Left ventricle myocardium superior (tissue), 1 donor: ENCODE measurements around the gene PKD1L1. TPM values are rescaled to one million over a fixed set of nuclear protein-coding genes. Genes with fewer than 3 reads are reported as not detected.
A peak's percentile ranks its signal among the peaks of the same experiment; 100 is the strongest.
"Not testable (repeated sequence)": the region's sequence is repeated elsewhere in the genome, so short reads cannot be mapped to it uniquely, and the experiment has no call there.

ENCODE experiments used
- ATAC-seq: fragments of 200-7000 bp; cut with Tn5 transposase; one replicate; pipeline ENCODE4 v1.9.1; 2020; ENCODE audit warnings: mild to moderate bottlenecking, moderate library complexity
- DNase-seq: peaks from one replicate; pipeline ENCODE4 v3.0.0-alpha.2; 2020
- intact Hi-C: fragments of 100-400 bp; cut with micrococcal nuclease; formaldehyde crosslinking; loops from one replicate; pipeline ENCODE4 v1.11.0; 2022
- total RNA-seq: library from RNA; stranded (reverse); fragmentation: NEBNext Ultra II Directional; extraction: Animal tissue kit (Norgen Biotek cat#: 25700); gene quantifications from one replicate; pipeline ENCODE4 v1.2.1, GENCODE V29; 2021
- donor health status: DM: no; HTN: yes; CAD: no; lungs with severe emphysema.

PKD1L1 gene
- total RNA-seq, 1 donor from 2014 or later = 2.8 TPM

DNA sequence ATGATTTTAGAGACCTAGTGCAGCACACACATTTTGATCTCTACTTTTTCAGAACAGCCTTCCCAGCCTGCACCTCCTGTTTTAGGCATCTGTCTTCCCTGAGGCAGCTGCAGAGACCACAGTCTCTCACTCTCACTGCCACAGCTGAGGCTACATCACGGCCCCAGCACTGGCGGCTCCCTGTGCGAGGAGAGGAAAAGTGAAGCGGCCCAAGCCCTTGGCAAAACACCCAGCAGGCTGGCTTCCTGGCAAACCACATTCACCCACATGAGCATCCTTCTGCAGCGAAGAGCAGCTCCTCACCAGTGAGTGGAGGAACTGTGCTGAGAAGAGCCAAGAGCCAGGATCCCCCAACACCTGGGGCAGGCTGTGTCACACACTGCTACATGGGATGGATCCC, 17.2 kb upstream of the PKD1L1 start:
- ATAC-seq = no peak
- intact Hi-C loops = no loop called here
- DNase-seq = no peak

DNA sequence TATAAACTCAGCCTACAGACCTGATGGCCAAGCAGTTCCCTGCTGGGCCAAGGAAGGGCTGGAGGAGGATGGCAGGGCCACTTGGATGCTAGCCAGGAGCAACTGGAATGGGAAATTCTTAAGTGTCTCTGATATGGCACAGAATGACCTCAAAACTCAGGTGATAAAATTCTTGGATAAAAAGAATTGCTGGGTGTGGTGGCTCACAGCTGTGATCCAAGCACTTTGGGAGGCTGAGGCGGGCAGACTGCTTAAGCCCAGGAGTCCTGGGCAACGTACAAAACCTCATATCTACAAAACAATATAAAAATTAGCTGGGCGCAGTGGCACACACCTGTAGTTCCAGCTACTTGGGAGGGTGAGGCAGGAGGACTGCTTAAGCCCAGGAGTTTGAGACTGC, 14.0 kb upstream of the PKD1L1 start:
- no peak for ATAC-seq
- no peak for DNase-seq
- intact Hi-C loops = no loop called here

DNA sequence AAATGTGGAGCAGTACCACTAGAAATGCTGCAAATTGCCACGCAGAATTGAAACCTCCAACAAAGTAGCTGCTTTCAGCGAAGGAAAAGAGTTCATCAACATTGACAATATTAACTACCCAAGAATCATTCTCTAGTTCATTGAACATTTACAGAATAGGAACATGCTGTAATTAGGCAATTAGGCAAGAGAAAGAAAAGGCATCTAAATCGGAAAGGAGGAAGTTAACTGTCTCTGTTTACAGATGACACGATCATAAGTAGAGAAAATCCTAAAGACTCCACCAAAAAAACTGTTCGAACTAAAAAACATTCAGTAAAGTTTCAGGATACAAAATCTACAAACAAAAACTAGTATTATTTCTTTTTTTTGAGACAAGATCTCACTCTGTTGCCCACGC, 8.9 kb upstream of the PKD1L1 start:
- ATAC-seq (no peak), DNase-seq (no peak)
- intact Hi-C loops = no loop called here

DNA sequence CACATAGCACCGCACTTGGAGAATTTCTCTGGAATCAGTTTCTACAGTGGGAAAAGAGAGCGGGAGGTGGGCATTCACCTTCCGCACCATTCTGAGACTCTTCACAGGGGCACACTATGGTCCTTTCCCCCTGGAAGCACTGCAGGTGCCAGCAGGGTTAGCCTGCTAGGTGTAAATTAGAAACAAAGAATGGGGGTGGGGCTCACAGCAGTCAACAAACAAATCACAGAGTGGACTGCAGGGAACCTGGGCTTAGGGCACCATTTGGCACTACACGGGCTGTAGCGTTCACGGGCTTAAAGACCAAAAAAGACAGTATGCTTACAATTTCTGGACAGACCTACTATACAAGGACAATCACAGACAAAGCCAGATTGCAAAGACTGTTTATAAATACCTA, 8.0 kb upstream of the PKD1L1 start:
- no peak for ATAC-seq
- intact Hi-C loops = no loop called here

DNA sequence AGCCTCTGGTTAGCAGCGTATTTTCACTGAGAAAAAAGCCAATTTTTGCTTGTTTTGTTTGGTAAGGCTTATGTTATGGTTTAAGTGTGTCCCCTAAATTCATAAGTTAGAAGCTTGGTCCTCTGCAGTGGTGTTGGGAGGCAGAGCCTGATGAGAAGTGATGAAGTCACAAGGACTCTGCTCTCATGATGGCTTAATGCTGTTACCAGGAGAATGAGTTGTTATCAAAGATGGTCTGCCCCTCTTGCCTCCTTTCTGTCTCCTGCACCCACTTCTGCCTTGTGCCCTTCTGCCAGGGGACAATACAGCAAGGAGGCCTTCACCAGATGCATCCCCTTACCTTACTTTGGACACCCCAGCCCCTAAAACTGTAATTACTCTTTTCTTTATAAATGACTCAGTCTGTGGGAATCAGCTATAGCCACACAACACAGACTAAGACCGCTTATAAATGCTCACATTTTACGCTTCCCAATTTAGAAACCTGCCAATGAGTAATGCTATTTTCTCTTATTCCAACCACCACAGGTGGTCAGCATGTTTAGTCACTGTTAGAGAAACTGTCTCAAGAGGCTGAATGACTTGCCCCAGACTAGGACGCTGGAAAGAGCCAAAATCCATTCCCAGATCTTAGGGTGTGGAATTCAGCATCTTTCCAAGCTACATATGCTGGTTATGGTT, 6.1 kb upstream of the PKD1L1 start:
- DNase-seq = no peak
- ATAC-seq = no peak
- intact Hi-C loops = no loop called here

More for the DNA sequence above, 8.0 kb upstream of the PKD1L1 start:
- DNase-seq = no peak

DNA sequence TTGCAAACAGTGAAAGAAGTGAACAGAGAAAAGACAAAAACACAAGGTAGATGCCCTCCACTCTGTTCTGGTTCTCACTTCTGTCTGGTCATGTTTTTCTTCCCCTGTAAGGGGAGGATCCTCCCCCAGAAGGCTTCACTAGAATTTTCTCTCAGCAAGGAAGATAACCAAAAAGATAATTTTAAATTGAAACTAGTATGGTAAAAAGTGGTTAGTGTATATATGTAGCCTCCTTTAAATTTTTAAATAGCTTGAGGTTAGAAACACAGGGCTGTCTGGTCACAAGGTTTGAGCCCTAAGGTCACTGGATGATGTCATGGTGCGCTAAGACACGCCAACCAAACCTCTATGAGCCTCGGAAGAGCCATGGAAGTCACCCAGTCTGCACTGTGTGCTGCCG, 5.6 kb upstream of the PKD1L1 start:
- no peak for DNase-seq
- intact Hi-C loops = no loop called here
- no peak for ATAC-seq

DNA sequence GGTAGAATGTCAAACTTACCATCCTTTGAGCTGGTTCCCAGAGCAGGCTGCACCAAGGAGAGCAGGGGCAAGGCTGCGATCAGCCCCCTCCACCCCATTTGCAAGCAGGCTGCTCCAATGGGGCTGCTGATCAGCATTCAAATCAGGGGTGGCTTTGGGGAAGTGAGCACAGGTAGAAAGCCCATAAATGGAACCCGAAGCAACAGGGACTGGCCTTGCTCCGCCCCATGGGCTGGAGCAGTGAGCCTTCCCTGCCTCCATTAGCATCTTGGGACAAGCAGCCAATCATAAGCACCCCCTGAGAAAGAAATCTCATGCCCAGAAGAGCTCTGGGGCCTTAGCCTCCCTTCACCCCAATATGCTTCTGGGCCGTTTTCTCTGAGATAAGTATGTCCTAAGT, 4.0 kb upstream of the PKD1L1 start:
- intact Hi-C loops = no loop called here
- no peak for ATAC-seq
- no peak for DNase-seq

DNA sequence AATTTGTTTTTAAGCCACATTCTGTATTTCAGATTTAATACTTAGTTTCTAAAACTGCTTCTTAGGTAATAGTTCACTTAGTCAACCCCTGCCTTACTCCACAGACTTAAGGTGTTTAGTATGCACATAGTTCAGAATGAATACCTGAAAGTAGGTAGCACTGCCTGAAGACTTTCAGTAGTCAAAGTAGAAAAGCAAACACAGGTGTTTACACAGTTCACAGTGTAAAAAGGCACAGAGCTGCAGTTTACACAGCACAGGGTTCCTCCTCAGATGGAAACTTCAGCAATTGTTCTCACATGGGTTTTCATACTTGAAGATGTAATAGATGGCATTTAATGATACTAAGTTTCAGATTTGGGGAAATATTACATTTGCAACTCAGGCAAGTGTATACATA, 3.1 kb upstream of the PKD1L1 start:
- no peak for ATAC-seq
- intact Hi-C loops = no loop called here
- no peak for DNase-seq

DNA sequence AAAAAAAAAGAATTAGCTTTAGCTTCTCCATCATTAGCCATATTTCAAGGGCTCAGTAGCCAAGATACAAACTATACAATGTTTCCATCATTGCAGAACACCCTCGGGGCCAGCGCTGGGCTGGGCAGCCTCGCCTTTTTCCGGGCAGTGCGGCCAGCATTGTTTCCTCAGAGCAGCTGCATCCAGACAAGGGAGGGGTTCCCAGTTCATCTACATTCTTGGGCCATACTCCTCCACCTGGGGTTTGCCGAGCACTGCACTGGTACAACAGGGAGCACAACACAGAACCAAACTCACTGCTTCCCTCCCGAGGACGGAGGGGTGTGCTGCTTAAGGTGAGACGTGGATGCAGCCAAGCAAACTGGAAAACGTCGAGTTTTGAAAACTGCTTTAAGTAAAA, 2.4 kb upstream of the PKD1L1 start:
- intact Hi-C loops = no loop called here
- ATAC-seq (peak; percentile 81), DNase-seq (peak; percentile 53)

DNA sequence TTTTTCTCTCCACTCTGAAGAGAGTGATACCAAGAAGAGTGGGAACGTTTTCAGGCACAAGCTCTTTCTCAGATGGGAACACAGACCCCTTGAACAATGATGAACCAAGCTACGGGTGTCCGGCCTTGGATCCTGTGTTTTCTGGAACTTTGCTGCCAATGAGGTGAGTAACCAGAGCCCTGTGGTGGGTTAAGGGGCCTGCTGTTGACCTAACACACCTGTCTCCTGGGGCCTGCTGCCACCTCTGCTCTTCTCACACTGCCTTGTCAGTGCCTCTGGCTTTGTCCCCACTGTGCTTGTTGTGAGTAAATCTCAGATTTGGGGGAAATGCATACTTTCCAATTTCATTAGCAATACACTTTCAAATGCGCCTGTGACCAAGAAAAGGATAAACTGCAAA, 1.4 kb upstream of the PKD1L1 start:
- intact Hi-C loops = loop anchor here (10.0 kb wide), 1 partner anchor 155 kb away; no protein-coding TSS in a partner anchor
- ATAC-seq (no peak), DNase-seq (no peak)

DNA sequence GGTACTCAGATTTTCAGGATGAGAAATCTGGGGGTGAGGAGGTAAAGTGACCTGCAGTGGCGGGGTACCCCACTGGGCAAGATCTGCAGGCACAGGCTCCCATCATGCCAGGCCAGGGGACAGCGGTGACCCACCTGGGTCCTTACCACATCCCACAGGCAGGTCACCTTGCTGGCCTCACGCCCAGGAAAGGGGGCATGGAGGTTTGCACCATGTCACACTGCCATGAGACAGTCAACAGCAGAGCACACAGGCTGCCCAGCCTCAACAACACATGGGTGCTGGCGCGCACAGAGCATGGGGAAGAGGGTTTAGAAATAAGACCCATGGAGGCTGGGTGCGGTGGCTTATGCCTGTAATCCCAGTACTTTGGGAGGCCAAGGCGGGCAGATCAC, 914 bp downstream of the PKD1L1 start:
- ATAC-seq = no peak
- intact Hi-C loops = loop anchor here (10.0 kb wide), 1 partner anchor 157 kb away; no protein-coding TSS in a partner anchor
- no peak for DNase-seq

DNA sequence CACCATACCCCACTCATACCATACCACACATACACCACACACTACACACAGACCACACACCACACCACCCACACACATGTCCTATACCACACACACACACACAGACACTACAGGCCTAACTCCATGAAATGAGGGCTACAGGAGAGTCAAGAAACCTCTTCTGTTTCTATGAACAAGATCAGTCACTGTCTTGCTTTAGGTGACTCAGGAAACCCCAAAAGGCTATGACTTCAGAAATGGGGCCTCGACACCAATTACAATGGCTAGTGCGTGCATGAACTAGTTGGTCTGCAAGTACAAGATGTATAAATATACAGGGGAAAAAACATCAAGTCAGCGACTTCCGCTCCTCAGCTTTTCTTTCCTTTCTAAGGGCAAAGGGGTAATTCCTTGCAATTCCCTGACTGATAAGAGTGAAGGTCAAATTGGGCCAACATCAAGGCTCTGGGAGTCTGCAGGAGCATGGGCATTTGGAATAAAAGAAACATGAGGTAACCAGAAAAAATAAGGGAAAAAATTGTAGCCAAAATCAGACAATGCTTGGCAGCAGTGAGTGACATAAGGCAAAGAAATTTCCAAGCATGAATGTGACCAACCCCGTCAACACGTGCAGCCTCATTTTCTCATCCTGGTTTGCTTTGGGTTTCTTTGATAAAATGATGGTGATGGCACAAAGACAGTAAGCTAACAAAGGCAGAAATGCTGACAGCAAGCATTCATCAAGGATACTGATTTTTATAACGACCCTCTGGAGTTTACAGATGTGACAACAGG, 1.5 kb downstream of the PKD1L1 start:
- DNase-seq (no peak), ATAC-seq (no peak)
- intact Hi-C loops = loop anchor here (10.0 kb wide), 1 partner anchor 158 kb away; no protein-coding TSS in a partner anchor

DNA sequence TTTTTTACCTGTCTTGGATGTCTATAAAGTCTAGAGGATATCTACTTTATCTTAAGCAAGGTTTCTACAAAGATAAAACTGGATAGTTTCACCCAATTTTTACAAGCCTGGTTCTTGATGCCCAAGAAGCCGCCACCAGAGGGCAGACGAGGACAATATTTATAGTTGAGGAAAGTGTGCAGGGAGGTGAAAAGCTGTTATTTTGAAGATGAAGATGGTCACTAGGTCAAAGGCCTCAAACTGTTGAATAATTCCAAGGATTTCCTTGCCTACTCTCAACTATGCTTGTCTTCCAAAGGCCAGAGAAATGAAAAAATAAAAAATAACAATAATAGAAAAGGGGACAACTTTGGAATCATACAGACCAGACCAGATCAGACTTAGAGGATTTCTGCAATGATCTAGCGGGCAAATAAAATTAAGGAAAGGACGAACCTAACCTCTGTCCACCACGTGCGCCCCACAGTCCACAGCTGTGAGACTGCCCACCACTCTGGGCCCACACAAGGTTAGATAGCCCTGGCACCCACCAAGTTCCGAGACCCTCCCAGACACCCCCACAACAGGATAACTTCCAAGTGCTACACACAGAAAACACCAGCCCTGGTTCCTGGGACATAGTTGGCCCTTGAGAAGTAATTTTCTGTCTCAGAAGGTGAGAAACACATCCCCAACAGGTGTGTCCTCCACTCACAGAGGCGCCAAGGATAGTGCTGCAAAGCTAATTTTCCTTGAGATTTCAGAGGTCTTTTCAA, 2.8 kb downstream of the PKD1L1 start:
- intact Hi-C loops = loop anchor here (10.0 kb wide), 1 partner anchor 159 kb away; no protein-coding TSS in a partner anchor
- ATAC-seq = no peak
- peak; percentile 87 for DNase-seq

DNA sequence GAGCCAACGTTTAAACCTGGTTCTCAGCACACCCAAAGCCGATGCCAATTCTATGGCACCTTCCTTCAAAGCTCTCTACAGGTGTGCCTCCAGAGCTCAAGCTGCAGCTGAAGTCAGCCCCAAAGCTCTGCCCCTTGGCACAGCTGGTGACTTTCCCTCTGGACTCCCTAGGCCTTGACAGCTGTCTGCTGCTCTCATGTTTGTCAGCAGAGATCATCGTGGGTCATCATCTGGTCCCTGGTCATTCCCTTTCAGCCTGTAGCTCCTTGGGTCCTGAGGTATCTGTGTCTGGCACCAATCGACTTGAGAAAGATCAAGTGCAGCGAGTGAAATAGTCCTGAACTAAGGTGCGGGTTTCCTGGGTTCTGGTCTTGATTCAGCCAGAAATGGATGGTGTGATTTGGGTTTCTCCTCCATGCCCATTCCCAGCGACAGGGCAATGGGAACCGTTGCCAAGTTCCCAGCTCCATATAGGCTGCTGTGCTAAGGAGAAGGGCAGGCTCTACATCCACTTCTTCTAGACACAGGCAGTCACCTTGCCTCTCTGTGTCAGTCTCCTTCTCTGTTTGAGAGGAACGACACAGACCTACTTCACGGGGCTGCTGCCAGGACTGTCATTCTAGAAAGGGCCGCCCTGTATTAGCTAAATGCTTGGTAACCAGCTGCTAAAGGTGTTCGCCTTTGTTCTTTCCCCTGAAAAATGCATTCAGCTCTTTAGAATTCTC, 3.6 kb downstream of the PKD1L1 start:
- DNase-seq (no peak), ATAC-seq (no peak)
- intact Hi-C loops = loop anchor here (10.0 kb wide), 1 partner anchor 160 kb away; no protein-coding TSS in a partner anchor

DNA sequence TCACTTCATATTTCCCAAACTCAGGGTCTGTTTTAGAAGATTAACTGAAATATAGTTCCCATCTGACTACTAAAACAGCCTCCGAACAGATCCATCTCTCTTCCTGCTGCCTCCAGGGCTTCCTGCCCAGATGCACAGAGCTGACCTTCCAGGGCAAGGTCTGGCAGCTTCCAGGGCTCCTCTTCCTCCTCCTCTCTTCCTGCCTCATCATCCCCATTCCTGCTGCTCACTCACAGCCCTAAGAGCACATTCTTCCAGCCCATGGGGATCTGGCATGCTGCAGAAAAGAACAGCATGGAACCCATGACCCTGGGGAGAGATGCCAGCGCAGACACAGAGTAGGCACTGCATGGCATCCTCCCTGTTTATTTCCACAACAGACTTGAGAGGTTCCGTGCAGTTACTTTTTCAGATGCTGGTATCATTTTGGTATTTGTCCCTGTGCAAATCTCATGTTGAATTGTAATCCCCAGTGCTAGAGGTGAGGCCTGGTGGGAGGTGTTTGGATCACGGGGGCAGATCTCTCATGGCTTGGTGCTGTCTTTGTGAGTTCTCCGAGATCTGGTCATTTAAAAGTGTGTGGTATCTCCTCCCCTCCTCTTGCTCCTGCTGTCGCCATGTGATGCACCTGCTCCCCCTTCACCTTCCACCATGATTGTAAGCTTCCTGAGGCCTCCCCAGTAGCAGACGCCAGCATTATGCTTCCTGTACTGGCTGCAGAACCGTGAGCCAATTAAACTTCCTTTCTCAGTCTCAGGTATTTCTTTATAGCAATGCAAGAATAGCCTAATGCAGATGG, 4.4 kb downstream of the PKD1L1 start:
- no peak for ATAC-seq
- intact Hi-C loops = loop anchor here (10.0 kb wide), 1 partner anchor 161 kb away; no protein-coding TSS in a partner anchor
- no peak for DNase-seq

DNA sequence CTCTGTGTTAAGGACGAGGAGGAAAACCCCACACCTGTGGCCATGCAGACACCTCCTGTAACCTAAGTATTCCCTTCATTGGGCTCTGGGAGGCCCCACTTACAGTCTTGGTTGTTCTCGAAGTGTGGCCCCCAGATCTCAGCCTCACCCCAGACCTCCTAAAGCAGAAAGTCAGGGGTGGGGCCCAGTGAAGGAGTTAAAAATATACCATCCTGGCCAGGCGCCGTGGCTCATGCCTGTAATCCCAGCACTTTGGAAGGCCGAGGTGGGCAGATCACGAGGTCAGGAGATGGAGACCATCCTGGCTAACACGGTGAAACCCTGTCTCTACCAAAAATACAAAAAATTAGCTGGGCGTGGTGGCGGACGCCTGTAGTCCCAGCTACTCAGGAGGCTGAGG, 5.6 kb downstream of the PKD1L1 start:
- intact Hi-C loops = loop anchor here (10.0 kb wide), 1 partner anchor 162 kb away; no protein-coding TSS in a partner anchor
- ATAC-seq, DNase-seq: not testable (repeated sequence)

DNA sequence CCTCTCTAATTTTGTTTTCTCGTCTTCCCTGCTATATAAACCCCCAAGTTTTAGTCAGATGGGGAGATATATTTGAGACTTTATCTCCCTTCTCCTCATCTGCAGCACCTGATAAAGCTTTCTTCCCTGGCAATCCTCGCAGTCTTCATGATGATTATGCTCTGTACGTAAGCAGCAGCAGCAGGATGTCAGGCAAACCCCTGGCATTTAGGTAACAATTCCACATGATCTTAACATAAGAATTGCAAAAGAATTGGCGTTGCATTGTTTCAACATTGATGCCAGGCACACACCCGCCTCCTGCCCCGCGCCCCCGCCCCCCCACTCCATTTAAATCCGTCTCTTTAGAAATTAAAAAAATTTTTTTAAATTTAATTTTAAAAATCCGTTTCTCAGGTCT, 6.1 kb downstream of the PKD1L1 start:
- ATAC-seq = no peak
- intact Hi-C loops = loop anchor here (10.0 kb wide), 1 partner anchor 163 kb away; no protein-coding TSS in a partner anchor
- no peak for DNase-seq

DNA sequence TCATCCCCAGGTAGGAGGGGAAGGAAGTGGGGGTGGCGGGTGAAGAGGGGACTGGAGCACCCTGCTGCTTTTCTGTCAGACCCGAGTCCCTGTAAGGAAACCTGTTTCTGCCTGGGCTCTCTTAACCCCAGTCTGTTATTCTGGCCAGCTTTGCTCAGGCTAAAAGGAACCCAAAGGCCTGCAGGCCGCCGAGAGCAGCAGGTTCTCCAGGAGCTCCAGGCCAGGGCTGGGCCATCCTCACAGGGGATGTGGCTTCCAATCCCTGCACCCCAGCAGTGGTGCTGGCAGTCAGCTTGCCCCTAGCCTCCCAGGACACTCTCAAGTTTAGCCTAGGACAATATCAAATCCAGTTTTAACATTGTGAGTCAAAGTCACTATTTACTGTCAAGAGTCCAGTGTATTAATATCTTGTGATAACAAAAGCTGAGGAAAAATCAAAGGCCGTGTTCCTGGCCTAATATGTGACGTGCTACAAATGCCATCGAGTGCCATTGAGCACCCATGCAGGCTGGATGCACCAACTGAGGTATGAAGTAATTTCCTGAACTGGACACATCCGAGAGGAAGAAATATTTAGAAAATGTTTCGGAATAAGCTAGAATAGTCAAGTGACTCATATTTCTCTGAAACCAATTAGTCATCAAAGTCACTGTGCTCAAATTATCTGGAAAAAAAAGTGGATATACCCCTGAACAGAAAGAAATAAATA, 7.0 kb downstream of the PKD1L1 start:
- intact Hi-C loops = loop anchor here (10.0 kb wide), 1 partner anchor 164 kb away; no protein-coding TSS in a partner anchor
- ATAC-seq (peak; percentile 74), DNase-seq (no peak)
